Tibial nerve (tissue), 4 donors: Measurements from ENCODE around the gene GAB3.

Experiments used
- CTCF ChIP-seq, 5 experiments: fragments of 200-600 bp in 3 of 5; fragments of 450-650 bp in 2 of 5; sonication (generic) in 3 of 5; IDR thresholded peaks; one replicate each; pipeline ENCODE4 v1.5.1; 2016 to 2019; ENCODE audit warnings: antibody characterized with exemption in 5 of 5, mild to moderate bottlenecking in 3 of 5, moderate library complexity in 2 of 5
- EP300 ChIP-seq, 2 donors: sonication (generic); formaldehyde crosslinking; IDR thresholded peaks; one replicate each; pipeline ENCODE4 v1.6.1; 2017; ENCODE audit warnings: antibody characterized with exemption in 2 of 2, mild to moderate bottlenecking in 1 of 2
- POLR2A ChIP-seq, 2 donors: fragments of 450-650 bp; IDR thresholded peaks; one replicate each; pipeline ENCODE4 v1.6.1; 2017; ENCODE audit warnings: antibody characterized with exemption in 2 of 2, mild to moderate bottlenecking in 2 of 2, moderate library complexity in 2 of 2

GRCh38 chrX:154712781-154713740 lies 37.8 kb downstream of the GAB3 start:
- TF ChIP-seq CTCF (IDR thresholded peaks at IDR 0.05) (no peak), POLR2A (IDR thresholded peaks at IDR 0.05) (no peak), EP300 (IDR thresholded peaks at IDR 0.05) (no peak)
